Measurements from ENCODE around the gene TSHZ3.

TSHZ3 gene

GRCh38 chr19:31315652-31316051 lies 33.6 kb downstream of the TSHZ3 start:
- H3K4me3 ChIP-seq (ENCODE audit: control insufficient read depth, low read depth, low read length) = no peak overlapping the region
- TF ChIP-seq, protein P1, sequence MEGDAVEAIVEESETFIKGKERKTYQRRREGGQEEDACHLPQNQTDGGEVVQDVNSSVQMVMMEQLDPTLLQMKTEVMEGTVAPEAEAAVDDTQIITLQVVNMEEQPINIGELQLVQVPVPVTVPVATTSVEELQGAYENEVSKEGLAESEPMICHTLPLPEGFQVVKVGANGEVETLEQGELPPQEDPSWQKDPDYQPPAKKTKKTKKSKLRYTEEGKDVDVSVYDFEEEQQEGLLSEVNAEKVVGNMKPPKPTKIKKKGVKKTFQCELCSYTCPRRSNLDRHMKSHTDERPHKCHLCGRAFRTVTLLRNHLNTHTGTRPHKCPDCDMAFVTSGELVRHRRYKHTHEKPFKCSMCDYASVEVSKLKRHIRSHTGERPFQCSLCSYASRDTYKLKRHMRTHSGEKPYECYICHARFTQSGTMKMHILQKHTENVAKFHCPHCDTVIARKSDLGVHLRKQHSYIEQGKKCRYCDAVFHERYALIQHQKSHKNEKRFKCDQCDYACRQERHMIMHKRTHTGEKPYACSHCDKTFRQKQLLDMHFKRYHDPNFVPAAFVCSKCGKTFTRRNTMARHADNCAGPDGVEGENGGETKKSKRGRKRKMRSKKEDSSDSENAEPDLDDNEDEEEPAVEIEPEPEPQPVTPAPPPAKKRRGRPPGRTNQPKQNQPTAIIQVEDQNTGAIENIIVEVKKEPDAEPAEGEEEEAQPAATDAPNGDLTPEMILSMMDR (conservative IDR thresholded peaks at IDR 0.05; ENCODE audit: control insufficient read depth, insufficient read depth, low read depth, low read length) = no peak
- DNase-seq (ENCODE audit: low read depth) = no peak

DNA sequence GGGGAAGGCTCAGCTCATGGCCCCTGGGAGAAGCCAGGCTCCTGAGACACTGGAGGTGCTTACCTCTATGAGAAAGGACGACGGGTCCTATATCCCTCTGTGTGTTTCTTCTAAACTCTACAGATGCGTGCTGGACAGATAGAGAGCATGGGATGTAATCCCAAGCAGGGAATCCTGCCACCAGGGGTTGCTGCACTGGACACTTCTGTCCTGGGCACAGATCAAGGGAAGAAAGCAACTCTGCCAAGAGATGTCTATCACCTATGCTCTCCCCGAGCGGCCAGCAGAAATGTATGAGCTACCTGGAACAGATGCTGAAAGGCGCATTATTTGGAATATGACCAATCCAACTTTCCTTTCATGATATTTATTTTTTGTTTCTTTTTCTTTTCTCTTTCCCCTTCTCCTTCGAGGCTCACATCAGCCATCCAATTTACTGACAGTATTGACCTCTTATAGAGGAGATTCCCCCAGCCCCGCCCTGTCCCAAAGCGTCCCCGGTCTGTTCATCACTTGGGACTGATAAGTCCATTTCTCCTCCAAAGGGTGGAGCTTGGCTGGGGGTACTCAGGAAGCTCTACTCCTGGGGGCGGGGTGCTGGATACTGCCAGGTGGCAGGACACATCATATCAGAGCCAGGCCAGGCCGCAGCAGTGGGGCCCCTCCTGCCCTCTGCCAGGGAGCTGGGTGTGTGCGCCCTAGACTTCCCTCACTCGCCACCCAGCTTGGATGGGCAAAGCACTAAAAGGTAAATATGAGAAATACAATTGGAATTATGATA lies 34.2 kb downstream of the TSHZ3 start:
- no peak overlapping the region for H3K4me3 ChIP-seq (ENCODE audit: control insufficient read depth, low read depth, low read length)
- peak; percentile 45 for DNase-seq (ENCODE audit: low read depth)
- TF ChIP-seq, protein P1 (conservative IDR thresholded peaks at IDR 0.05; ENCODE audit: control insufficient read depth, insufficient read depth, low read depth, low read length) = peak; percentile 55

- TF ChIP-seq, protein P1 (conservative IDR thresholded peaks at IDR 0.05; ENCODE audit: control insufficient read depth, insufficient read depth, low read depth, low read length) = no peak
- H3K4me3 ChIP-seq (ENCODE audit: control insufficient read depth, low read depth, low read length) = no peak overlapping the region
- DNase-seq (ENCODE audit: low read depth) = no peak
These were observed 35.1 kb downstream of the TSHZ3 start for GRCh38 chr19:31314156-31314555.

DNA sequence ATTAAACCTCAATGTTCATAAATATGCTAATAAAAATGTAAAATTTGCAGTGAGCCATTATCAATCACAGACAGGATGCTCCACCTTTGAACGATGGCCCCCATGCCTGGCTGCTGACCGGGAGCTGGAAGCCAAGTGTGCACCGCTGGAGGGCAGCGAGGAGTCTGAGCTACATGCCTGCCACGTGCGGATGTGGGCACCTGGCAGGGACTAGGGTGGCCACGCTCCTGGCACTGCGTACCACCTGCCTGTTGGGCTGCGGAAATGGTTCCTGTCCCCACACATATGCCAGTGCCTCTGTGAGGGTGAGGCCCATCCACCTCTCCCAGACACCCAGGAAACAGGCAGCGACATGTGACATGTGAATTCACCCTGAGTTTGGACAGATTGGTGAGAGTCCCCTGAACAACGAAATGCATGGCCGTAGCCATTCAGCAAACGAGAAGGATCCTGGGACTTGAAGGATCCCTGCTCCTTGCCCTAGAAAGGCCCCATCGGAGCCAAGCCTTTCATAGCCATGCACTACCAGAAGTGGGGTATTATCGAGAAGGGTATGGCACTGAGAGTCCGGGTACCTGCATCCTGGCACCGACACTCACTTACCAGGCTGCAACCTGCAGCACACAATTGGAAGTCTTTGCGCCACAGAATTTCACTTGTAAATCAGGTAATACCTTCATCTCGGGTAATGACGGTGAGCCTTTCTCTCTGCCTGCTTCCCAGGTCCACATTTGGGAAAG lies 35.8 kb downstream of the TSHZ3 start:
- TF ChIP-seq, protein P1 (conservative IDR thresholded peaks at IDR 0.05; ENCODE audit: control insufficient read depth, insufficient read depth, low read depth, low read length) = no peak
- H3K4me3 ChIP-seq (ENCODE audit: control insufficient read depth, low read depth, low read length) = no peak overlapping the region
- DNase-seq (ENCODE audit: low read depth) = no peak

DNA sequence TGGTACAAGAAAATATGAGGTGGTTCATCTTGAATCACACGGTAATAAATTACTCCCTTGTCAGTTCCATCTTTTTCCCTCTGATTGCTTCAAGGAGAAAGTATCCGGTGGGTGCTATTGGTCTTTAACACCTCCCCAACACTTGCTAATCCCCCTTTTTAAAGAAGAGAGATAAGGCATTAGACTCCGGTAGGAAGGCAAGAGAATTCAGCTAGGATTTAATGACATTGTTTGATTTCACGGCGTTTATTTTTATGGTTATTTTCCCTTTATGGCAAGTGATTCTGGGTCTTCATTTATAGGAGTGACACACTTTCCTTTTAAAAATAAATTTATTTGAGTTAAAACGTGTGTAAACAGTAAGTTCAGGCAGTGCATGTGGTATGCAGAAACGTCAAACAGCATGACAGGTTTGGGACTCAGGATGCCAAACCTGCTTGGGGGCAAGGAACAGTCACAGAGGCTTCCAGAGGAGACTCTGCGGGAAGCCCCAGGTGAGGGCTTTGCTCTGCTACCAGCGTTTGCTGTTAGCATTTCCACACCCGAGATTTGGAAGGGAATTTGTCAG lies 36.5 kb downstream of the TSHZ3 start:
- DNase-seq (ENCODE audit: low read depth) = peak; percentile 63
- TF ChIP-seq, protein P1 (conservative IDR thresholded peaks at IDR 0.05; ENCODE audit: control insufficient read depth, insufficient read depth, low read depth, low read length) = no peak
- no peak overlapping the region for H3K4me3 ChIP-seq (ENCODE audit: control insufficient read depth, low read depth, low read length)

DNA sequence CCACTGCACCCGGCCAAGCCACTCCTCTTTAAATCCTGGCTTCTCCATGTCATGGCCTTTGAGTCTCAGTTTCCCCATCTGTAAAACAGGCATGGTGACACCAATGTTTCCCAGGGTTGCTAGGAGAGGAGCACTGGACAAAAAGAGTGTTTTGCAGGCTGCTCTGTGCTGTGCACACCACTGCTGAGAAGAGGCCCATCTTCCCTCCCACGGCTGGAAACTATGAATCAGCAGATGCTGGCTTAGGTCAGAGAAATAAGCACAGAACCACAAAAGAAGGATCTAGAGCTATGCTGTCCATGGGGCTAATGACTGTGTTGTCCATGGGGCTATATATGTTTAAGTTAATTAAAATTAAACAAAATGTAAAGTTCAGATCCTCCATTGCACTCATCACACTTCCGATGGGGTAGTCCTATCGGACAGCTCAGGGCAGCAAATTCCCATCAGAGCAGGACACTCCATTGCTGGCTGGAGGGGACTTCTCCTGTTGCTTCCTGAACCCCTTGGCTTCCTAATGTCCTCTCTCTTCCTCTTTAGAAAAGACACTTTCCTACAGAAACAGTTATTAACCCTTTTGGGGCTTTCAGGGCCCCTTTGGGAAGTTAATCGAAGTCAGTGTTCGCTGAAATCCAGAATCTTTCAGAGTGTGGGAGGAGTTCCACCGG lies 37.1 kb downstream of the TSHZ3 start:
- H3K4me3 ChIP-seq (ENCODE audit: control insufficient read depth, low read depth, low read length) = no peak overlapping the region
- peak; percentile 94 for DNase-seq (ENCODE audit: low read depth)
- TF ChIP-seq, protein P1 (conservative IDR thresholded peaks at IDR 0.05; ENCODE audit: control insufficient read depth, insufficient read depth, low read depth, low read length) = no peak
